Activated CD8-positive, alpha-beta memory T cell treated with anti-CD3 and anti-CD28 coated beads, Interleukin-2, amount 10 ng/mL, durations not matched to agents 7 days and 5 days (primary cell): ENCODE measurements around the gene PYURF. TPM values are rescaled to one million over a fixed set of nuclear protein-coding genes. Genes with fewer than 3 reads are reported as not detected.
"Not testable (repeated sequence)": the region's sequence is repeated elsewhere in the genome, so short reads cannot be mapped to it uniquely, and the experiment has no call there.

Source experiments
- ATAC-seq: fragments of 150-1000 bp; cut with Tn5 transposase; one replicate; pipeline ENCODE4 v1.10.0; 2021; ENCODE audit warnings: moderate library complexity
- CTCF ChIA-PET: fragments of 350-600 bp; sonication (Branson Sonifier 250); formaldehyde crosslinking; loops from one replicate; lab custom pipeline; 2021; ENCODE audit warnings: antibody characterized with exemption; lab: Charles Lee
- DNase-seq: peaks from one replicate; pipeline ENCODE4 v3.0.0-alpha.2; 2020
- H3K27ac Mint-ChIP-seq: one replicate; pipeline ENCODE4 v1.8.0; 2021; ENCODE audit warnings: mild to moderate bottlenecking, mixed read lengths
- H3K27me3 Mint-ChIP-seq: one replicate; pipeline ENCODE4 v1.8.0; 2021; ENCODE audit warnings: mixed read lengths
- H3K36me3 Mint-ChIP-seq: one replicate; pipeline ENCODE4 v1.8.0; 2021; ENCODE audit warnings: mild to moderate bottlenecking, mixed read lengths
- H3K4me1 Mint-ChIP-seq: one replicate; pipeline ENCODE4 v1.8.0; 2021; ENCODE audit warnings: mixed read lengths
- H3K4me3 Mint-ChIP-seq: one replicate; pipeline ENCODE4 v1.8.0; 2021; ENCODE audit warnings: mild to moderate bottlenecking, moderate library complexity, mixed read lengths
- H3K9me3 Mint-ChIP-seq: one replicate; pipeline ENCODE4 v1.8.0; 2022; ENCODE audit warnings: low read depth, mixed read lengths
- total RNA-seq, 2 experiments: library from RNA; stranded (reverse); gene quantifications; one replicate each; pipeline ENCODE4 v1.2.3, GENCODE V29; 2021

PYURF gene
- 10 to 100 TPM; 44.3 to 51.2 TPM for total RNA-seq

DNA sequence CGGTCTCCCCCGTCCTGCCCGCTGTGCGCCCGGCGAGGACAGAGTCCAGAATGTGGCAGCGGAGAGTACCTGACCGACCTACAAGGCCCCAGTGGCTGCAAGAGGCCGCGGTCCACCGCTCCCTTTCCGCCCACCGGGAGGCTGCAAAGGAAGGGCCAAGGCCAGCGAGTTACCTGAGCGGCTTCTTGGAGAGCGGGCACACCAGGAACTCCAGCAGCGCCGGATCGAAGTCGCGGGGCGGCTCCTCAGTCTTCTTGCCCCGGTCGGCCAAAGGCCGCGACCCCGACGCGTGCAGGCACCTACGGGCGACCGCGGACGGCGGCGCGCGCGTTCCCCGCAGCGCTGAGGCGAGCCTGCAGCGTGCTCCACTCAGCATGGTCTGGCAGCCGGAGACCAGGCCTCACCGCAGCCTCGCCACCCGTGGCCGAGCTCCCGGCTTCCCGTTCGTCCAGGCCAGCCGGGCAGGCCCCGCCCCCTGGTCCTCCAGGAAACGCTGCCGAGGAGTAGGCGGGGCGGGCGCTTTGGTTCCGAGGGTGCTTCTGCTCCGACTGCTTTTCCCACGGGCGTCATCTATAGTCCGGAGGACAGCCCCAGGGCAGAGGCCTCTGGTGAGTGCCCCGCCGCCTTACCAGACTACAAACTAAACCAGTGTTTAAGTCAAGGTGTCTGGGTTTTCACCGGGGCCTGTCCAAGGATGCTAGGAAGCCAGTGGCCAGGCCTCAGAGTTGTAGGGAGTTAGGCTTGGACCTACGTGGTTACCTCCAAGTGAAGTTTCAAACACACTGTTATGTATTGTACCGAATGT lies at the start of gene PYURF:
Gene PYURF (minus strand): TSS at position 452 of the 805 bp plus-strand sequence. CDS start 76 bp downstream, at position 376.
- CTCF ChIA-PET = interaction anchor here (0.9 to 2.3 kb wide), 10 partner anchors 8 to 325 kb away, joined by 3 to 10 read pairs (median 4); no protein-coding TSS in a partner anchor
- H3K9me3 Mint-ChIP-seq = no peaks in the 10 kb centered on the region
- H3K27ac Mint-ChIP-seq = peak within 1 kb of the TSS; percentile 83
- H3K27me3 Mint-ChIP-seq = no peaks in the 10 kb centered on the region
- H3K4me1 Mint-ChIP-seq = peaks cover 49% of the 10 kb centered on the region
- DNase-seq (peak; percentile 87), ATAC-seq (peak; percentile 87)
- H3K4me3 Mint-ChIP-seq = peak within 1 kb of the TSS; percentile 91
- H3K36me3 Mint-ChIP-seq = peaks cover 11% of the 10 kb centered on the region

DNA sequence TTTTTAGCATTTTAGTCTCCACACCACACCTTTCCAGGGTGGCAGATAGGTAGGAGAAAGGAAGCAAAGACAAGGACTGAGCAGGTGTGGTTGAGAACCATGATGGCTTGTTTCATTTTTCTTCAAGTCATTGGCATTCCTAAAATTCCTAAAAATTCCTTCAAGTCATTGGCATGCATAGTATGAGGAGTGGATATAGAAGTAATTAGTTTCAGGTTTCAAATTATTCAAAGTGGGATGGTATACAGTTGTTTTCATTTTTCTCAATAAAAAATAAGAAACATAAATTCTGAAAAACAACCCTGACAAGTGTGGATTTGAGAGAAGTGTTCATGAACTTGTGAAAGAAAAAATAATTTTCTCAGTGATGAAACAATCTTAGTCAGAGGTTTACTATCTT lies 46.4 kb upstream of the PYURF start:
- no peak for ATAC-seq
- Mint-ChIP-seq H3K4me3 (no peak overlapping the region), H3K36me3 (no peaks in the 10 kb centered on the region), H3K4me1 (no peaks in the 10 kb centered on the region), H3K9me3 (no peaks in the 10 kb centered on the region), H3K27ac (no peak overlapping the region), H3K27me3 (peaks cover 23% of the 10 kb centered on the region)
- CTCF ChIA-PET = no interaction called here
- DNase-seq = no peak

GRCh38 chr4:88567591-88567990 lies 44.0 kb upstream of the PYURF start:
- H3K9me3 Mint-ChIP-seq = no peaks in the 10 kb centered on the region
- no peak for DNase-seq
- H3K4me3 Mint-ChIP-seq = no peak overlapping the region
- H3K36me3 Mint-ChIP-seq = no peaks in the 10 kb centered on the region
- H3K4me1 Mint-ChIP-seq = no peaks in the 10 kb centered on the region
- no peak for ATAC-seq
- CTCF ChIA-PET = interaction anchor here (1.2 kb wide), 1 partner anchor 42 kb away, joined by 3 read pairs; no protein-coding TSS in a partner anchor
- H3K27me3 Mint-ChIP-seq = peaks cover 34% of the 10 kb centered on the region
- no peak overlapping the region for H3K27ac Mint-ChIP-seq

- no peak overlapping the region for H3K27ac Mint-ChIP-seq
- H3K9me3 Mint-ChIP-seq = no peaks in the 10 kb centered on the region
- H3K36me3 Mint-ChIP-seq = no peaks in the 10 kb centered on the region
- DNase-seq (no peak), ATAC-seq (no peak)
- no peak overlapping the region for H3K4me3 Mint-ChIP-seq
- no peaks in the 10 kb centered on the region for H3K27me3 Mint-ChIP-seq
- CTCF ChIA-PET = no interaction called here
- no peaks in the 10 kb centered on the region for H3K4me1 Mint-ChIP-seq
Observed at GRCh38 chr4:88549815-88550214, 26.2 kb upstream of the PYURF start.

DNA sequence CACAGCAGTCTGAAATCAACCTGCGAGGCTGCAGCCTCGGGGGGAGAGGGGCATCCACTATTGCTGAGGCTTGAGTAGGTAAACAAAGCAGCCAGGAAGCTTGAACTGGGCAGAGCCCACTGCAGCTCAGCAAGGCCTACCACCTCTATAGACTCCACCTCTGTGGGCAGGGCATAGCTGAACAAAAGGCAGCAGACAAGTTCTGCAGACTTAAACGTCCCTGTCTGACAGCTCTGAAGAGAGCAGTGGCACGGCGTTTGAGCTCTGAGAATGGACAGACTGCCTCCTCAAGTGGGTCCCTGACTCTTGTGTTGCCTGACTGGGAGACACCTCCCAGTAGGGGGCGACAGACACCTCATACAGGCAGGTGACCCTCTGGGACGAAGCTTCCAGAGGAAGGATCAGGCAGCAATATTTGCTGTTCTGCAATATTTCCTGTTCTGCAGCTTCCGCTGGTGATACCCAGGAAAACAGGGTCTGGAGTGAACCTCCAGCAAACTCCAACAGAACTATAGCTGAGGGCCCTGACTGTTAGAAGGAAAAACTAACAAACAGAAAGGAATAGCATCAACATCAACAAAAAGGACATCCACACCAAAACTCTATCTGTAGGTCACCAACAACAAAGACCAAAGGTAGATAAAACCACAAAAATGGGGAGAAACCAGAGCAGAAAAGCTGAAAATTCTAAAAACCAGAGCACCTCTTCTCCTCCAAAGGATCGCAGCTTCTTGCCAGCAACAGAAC lies 15.9 kb upstream of the PYURF start:
- CTCF ChIA-PET = interaction anchor here (0.6 to 4.7 kb wide), 47 partner anchors 10 to 489 kb away, joined by 3 to 20 read pairs (median 4); partner anchors contain the start of gene PYURF
- not testable (repeated sequence) for H3K4me1 Mint-ChIP-seq, H3K4me3 Mint-ChIP-seq

DNA sequence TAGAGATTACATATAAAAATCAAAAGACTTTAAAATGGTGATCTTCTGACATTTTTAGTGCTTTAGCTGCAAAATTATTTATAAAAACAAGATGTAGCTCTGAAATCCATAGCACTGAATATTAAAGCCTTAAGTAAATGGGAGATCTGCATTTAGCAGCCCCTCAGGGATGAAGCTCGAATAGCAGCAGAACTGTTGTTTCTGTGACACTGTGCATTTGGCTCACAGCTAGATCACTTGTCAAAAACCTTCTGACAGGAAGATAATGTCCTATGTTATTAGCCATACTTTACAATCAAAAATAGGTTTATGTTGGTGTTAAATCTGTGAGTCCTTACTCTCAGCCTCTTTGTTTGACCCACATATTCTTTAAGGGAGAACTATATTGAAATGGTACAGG lies 14.1 kb upstream of the PYURF start:
- CTCF ChIA-PET = interaction anchor here (0.6 to 4.7 kb wide), 5 partner anchors 8 to 349 kb away, joined by 3 to 18 read pairs (median 4); no protein-coding TSS in a partner anchor
- Mint-ChIP-seq H3K36me3 (no peaks in the 10 kb centered on the region), H3K4me3 (no peak overlapping the region)

More for the DNA sequence above, 15.9 kb upstream of the PYURF start:
- ATAC-seq (peak; percentile 36), DNase-seq (peak; percentile 81)
- H3K36me3 Mint-ChIP-seq, H3K27ac Mint-ChIP-seq, H3K9me3 Mint-ChIP-seq: not testable (repeated sequence)
- H3K27me3 Mint-ChIP-seq = peaks cover 19% of the 10 kb centered on the region

DNA sequence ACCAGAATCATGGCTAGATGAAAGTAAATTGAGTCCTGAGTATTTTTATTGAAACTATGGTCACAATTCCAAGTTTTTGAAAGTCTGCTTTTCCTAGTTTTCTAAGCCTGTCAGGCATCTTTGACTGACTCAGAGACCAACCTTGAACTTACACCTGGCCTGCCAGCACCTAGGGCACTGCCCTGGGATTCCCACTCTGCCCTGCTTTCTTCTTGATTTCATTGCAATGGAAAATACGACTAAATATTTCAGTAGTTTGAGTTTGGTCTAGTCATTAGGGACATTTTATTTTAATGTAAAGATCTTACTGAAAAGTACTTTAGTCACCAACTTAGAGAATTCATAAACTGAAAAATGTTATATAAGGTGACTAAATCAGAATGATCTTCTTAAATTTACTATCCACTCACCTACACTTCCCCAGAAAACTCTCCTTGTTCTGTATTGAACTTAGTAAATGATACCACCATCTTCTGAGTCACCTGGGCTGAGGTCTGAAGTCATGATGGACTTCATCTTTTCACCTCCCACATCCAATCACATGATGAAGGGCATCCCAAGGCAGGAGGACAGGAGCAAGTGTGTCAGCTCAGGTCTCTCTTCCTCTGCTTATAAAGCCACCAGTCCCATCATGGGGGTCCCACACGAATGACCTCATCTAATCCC lies 11.6 kb upstream of the PYURF start:
- DNase-seq = no peak
- ATAC-seq = no peak
- Mint-ChIP-seq H3K4me1 (peaks cover 5% of the 10 kb centered on the region), H3K27ac (no peak overlapping the region), H3K36me3 (no peaks in the 10 kb centered on the region), H3K27me3 (peaks cover 5% of the 10 kb centered on the region), H3K4me3 (no peak overlapping the region), H3K9me3 (no peaks in the 10 kb centered on the region)
- CTCF ChIA-PET = interaction anchor here (0.8 to 1.4 kb wide), 4 partner anchors 8 to 323 kb away, joined by 3 to 4 read pairs (median 3); no protein-coding TSS in a partner anchor

More for the DNA sequence above, 14.1 kb upstream of the PYURF start:
- Mint-ChIP-seq H3K27me3 (peaks cover 14% of the 10 kb centered on the region), H3K27ac (no peak overlapping the region), H3K4me1 (peaks cover 5% of the 10 kb centered on the region), H3K9me3 (no peaks in the 10 kb centered on the region)
- ATAC-seq (no peak), DNase-seq (no peak)

DNA sequence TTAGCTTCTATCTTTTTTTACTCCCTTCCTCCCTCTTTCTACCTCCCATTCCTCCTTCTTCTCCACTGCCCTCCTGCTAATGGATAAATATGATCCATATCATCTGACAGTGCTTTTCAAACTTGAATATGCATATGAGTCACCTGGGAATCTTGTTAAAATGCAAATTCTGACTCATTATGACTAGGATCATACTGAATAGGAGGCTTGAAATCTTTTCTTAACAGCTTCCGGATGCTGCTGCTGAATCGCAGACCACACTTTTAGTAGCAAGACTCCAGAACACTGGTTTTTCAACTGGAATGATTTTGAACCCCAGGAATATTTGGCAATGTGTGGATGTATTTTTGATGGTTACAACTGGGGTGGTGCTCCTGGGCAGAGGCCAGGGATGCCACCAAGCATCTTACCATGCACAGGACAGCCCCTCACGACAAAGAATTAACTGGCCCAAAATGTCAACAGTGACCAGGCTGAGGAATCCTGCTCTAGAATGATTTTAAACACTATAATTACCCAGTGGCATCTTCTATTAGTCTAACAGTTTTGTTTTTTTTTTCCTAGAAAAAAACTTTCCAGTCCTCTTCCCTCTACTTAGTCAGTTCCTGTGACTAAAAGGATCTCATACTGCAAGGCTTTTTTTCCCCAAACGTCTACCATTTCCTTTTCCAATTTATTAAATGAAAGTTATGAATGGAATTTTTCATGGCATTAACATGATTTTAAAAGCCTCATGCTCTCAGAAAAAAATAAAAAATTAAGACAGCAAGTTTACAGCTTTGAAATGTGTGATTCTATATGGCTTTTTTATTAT lies 10.6 kb upstream of the PYURF start:
- Mint-ChIP-seq H3K4me3 (no peak overlapping the region), H3K9me3 (no peaks in the 10 kb centered on the region), H3K4me1 (no peaks in the 10 kb centered on the region), H3K27me3 (no peaks in the 10 kb centered on the region), H3K27ac (no peak overlapping the region), H3K36me3 (no peaks in the 10 kb centered on the region)
- no peak for DNase-seq
- ATAC-seq = no peak
- CTCF ChIA-PET = interaction anchor here (1.2 to 1.6 kb wide), 3 partner anchors 8 to 322 kb away, joined by 3 to 4 read pairs (median 4); no protein-coding TSS in a partner anchor

- no peaks in the 10 kb centered on the region for H3K4me1 Mint-ChIP-seq
- no peak for ATAC-seq
- H3K4me3 Mint-ChIP-seq = no peak overlapping the region
- H3K27me3 Mint-ChIP-seq = no peaks in the 10 kb centered on the region
- H3K9me3 Mint-ChIP-seq = no peaks in the 10 kb centered on the region
- H3K27ac Mint-ChIP-seq = no peak overlapping the region
- CTCF ChIA-PET = interaction anchor here (1.2 to 1.6 kb wide), 3 partner anchors 9 to 321 kb away, joined by 3 to 4 read pairs (median 4); no protein-coding TSS in a partner anchor
- no peaks in the 10 kb centered on the region for H3K36me3 Mint-ChIP-seq
- no peak for DNase-seq
Observed at GRCh38 chr4:88533088-88533790, 9.7 kb upstream of the PYURF start.

DNA sequence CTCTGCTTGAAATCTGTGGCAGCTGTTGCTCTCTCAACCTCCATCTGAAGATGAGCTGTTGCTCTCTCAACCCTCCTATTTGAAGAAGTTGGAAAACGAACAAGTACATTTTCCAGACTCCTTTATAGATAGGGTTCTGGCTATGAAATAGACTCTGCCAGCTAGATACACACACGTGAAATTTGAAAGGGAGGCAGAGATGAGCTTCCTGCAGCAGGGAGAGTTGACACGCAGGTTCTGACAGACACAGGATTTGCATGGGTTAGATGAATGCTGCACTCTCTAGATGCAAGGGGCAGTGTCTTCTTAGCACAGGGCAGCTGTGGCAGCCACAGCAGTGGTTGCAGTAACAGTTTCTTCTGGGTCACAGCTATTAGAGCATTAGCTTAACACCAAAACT lies 8.0 kb upstream of the PYURF start:
- H3K27me3 Mint-ChIP-seq = no peaks in the 10 kb centered on the region
- no peaks in the 10 kb centered on the region for H3K9me3 Mint-ChIP-seq
- no peaks in the 10 kb centered on the region for H3K36me3 Mint-ChIP-seq
- CTCF ChIA-PET = interaction anchor here (0.7 to 3.4 kb wide), 4 partner anchors 8 to 312 kb away, joined by 3 to 18 read pairs (median 4); no protein-coding TSS in a partner anchor
- H3K4me1 Mint-ChIP-seq = peaks cover 10% of the 10 kb centered on the region
- no peak overlapping the region for H3K27ac Mint-ChIP-seq
- ATAC-seq (no peak), DNase-seq (no peak)
- H3K4me3 Mint-ChIP-seq = no peak overlapping the region

GRCh38 chr4:88528861-88529260 lies 5.3 kb upstream of the PYURF start:
- Mint-ChIP-seq H3K27ac (no peak overlapping the region), H3K4me3 (no peak overlapping the region), H3K4me1 (peaks cover 30% of the 10 kb centered on the region), H3K9me3 (no peaks in the 10 kb centered on the region), H3K36me3 (no peaks in the 10 kb centered on the region), H3K27me3 (no peaks in the 10 kb centered on the region)
- no peak for ATAC-seq
- no peak for DNase-seq
- CTCF ChIA-PET = interaction anchor here (3.4 kb wide), 1 partner anchor 10 kb away, joined by 18 read pairs; no protein-coding TSS in a partner anchor

GRCh38 chr4:88527787-88528186 lies 4.2 kb upstream of the PYURF start:
- DNase-seq (no peak), ATAC-seq (no peak)
- Mint-ChIP-seq H3K9me3 (no peaks in the 10 kb centered on the region), H3K27me3 (no peaks in the 10 kb centered on the region), H3K4me1 (peaks cover 30% of the 10 kb centered on the region), H3K4me3 (no peak overlapping the region), H3K27ac (no peak overlapping the region), H3K36me3 (no peaks in the 10 kb centered on the region)
- CTCF ChIA-PET = interaction anchor here (1.2 to 3.1 kb wide), 4 partner anchors 8 to 496 kb away, joined by 3 to 17 read pairs (median 8); partner anchors contain the start of gene HERC3
